ENCODE measurements around the gene ADAP2.

ADAP2 gene

DNA sequence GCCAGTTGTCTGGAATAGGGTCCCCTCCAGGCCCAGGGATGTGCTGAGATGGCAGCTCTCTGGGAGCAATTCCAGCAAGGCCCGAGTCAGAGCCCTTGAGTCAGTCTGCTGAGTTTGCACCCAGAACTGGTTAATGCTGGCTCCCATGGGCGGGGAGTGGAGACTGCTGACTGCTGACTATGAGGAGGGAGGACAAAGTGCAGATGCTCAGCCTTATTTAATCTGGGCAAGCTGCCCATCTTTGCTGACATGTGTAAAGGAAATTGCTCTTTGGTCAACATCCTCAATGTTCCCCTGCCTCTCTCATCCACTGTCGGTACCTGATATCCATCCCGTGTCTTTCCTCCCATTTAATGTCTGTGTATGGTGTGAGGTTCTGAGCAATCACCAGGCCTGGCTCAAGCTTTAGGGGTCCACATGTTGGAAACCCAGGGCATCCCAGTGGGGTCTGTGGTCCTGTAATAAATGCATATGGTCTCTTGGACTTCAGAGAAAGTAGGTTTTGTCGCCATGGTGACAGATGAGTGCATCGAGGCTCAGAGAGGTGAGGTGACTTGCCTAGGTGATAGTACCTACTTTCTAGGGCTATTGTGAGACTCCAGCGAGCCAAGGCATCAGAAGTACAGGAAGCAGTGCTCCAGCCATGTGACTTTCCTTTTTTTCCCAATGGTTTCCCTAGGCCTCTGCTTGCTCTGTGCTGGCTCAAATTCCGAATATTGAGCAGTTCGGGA is 29.1 kb downstream of the ADAP2 start:
- no peak overlapping the region for H3K4me3 ChIP-seq (ENCODE audit: low read depth, low read length)
- peak; percentile 26 for DNase-seq (ENCODE audit: low read depth)
- TF ChIP-seq, protein P1, sequence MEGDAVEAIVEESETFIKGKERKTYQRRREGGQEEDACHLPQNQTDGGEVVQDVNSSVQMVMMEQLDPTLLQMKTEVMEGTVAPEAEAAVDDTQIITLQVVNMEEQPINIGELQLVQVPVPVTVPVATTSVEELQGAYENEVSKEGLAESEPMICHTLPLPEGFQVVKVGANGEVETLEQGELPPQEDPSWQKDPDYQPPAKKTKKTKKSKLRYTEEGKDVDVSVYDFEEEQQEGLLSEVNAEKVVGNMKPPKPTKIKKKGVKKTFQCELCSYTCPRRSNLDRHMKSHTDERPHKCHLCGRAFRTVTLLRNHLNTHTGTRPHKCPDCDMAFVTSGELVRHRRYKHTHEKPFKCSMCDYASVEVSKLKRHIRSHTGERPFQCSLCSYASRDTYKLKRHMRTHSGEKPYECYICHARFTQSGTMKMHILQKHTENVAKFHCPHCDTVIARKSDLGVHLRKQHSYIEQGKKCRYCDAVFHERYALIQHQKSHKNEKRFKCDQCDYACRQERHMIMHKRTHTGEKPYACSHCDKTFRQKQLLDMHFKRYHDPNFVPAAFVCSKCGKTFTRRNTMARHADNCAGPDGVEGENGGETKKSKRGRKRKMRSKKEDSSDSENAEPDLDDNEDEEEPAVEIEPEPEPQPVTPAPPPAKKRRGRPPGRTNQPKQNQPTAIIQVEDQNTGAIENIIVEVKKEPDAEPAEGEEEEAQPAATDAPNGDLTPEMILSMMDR (IDR thresholded peaks at IDR 0.05; ENCODE audit: control insufficient read depth, extremely low read depth, insufficient read depth), result no peak

DNA sequence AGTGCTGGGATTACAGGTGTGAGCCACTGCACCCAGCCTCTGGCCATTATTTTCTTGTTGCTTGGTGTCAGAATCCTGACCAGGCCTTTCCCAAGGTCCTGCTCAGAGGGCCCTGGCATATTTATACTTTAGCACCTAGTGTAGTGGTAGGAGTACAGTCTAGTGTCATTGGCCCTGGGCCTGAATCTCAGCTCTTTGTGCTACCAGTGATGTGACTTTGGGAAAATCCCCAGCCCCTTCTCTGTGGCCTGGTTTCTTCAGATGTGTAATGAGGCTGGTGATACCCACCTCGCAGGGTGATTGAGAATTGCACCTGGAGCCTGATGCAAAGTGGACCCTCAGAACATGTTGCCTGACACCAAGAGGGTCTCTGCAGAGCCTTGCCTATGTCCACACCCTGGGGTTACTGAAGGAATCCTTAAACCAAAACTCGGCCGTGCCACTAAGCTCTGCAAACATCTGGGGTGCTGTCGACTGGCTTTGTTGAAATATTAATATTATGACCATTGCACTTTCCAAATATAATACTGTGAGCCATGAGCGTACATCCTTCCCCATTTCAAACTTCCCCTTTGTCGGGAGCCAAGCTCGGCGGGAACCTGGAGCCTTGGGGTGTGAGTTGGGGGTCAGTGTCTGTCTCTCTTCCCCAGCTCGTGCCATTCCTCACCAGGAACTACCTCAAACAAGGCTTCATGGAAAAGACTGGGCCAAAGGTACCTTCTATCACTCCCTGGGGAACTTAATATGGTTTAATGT is 31.1 kb downstream of the ADAP2 start:
- DNase-seq (ENCODE audit: low read depth), result no peak
- TF ChIP-seq, protein P1 (IDR thresholded peaks at IDR 0.05; ENCODE audit: control insufficient read depth, extremely low read depth, insufficient read depth), result no peak
- H3K4me3 ChIP-seq (ENCODE audit: low read depth, low read length), result no peak overlapping the region

DNA sequence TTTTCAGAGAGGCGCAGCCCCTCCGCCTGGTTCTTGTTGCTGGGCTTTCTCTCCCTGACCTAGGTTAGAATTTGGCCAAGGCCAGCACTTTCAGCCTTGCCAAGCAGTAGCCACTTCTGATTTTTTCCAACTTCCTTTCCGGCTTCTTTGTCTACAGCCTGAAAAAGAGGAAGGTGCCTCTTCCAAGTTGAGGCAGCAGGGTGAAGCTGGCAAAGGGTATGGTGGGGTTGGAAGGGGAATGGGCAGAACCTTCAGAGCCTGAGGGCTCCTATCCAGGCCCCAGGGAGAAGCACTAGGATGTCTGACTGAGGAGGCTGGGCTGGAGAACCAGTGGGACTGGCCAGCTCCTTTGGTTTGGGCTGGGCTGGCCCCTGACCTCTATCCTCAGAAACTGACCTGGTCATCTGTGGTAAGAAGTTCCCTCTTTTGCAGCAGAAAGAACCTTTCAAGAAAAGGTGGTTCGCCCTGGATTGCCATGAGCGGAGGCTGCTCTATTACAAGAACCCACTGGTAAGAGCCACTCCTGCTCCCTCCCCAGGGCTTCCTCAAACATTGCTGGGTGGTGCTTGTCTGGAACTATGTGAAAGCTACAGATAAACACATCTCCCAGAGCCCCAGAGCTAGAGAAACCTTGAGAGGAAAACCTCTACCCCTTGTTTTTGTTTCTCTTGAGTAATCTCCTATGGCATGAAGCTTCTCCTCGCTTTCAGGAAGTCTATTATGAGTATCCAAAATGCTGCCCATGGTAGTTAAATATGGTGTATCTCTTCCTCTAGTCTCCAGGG is 32.5 kb downstream of the ADAP2 start:
- DNase-seq (ENCODE audit: low read depth), result no peak
- TF ChIP-seq, protein P1 (IDR thresholded peaks at IDR 0.05; ENCODE audit: control insufficient read depth, extremely low read depth, insufficient read depth), result no peak
- H3K4me3 ChIP-seq (ENCODE audit: low read depth, low read length), result no peak overlapping the region

DNA sequence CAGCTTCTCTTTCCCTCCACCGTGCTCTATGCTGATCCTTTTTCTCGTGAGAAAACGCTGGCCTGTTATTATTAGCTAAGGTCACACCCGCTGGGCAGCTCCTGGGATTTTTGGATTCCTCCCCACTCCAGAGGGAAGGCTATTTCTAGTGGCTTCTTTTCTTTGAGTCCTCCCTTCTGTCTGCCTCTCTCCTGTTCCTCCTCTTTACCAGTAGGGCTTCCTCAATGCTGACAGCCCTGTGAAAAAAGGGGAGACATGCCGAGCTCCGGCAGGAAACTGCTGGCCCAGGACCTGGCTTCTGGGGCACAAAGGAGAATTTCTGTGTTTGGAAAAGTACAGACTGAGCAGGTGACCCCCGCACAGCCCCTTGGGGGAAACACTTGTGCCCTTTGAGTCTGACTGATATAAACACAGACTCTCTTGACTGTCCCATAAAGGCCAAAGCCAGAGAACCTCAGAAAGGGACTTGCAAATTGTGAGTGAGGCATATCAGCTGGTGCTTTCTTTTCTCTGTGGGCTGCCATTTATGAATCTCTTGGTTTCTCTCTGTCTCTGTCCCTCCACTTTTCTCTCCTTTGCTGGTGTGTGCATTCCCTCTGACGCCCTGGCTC is 35.1 kb downstream of the ADAP2 start:
- H3K4me3 ChIP-seq (ENCODE audit: low read depth, low read length), result no peak overlapping the region
- TF ChIP-seq, protein P1 (IDR thresholded peaks at IDR 0.05; ENCODE audit: control insufficient read depth, extremely low read depth, insufficient read depth), result no peak
- DNase-seq (ENCODE audit: low read depth), result no peak

DNA sequence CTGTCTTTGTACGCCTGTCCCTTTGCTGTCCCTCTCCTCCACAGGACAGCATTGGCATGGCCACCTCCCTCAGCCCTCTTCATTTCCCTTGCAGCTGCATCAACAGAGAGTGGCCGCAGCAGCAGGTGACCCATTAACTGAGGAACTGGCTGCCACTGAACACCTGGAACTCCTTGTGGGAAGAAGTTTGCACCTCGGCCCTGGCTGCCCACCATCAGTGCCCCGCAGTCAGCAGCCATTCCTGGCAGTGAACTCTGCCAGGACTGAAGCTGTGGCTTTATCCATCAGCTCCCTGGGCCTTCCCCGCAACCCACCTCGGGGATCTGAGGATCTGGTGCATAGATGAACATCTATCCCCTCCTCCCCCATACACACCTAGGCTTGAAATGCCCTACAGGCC is 36.0 kb downstream of the ADAP2 start:
- TF ChIP-seq, protein P1 (IDR thresholded peaks at IDR 0.05; ENCODE audit: control insufficient read depth, extremely low read depth, insufficient read depth), result no peak
- no peak overlapping the region for H3K4me3 ChIP-seq (ENCODE audit: low read depth, low read length)
- DNase-seq (ENCODE audit: low read depth), result no peak

DNA sequence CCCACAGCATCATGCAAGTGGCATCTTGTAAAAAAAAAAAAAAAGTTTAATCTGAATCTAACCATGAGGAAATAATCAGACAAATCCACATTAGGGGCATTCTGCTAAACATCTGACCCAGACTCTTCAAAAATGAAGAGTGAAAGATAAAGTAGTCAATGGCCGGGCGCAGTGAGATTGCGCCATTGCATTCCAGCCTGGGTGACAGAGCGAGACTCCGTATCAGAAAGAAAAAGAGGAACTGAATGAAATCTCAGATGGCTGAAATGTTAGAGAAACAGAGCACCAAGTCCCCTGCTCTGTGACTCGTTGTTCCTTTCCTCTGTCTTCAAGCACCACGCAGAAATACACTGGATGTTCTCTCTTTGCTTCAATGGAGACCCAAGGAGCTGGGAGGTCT is 36.4 kb downstream of the ADAP2 start:
- no peak overlapping the region for H3K4me3 ChIP-seq (ENCODE audit: low read depth, low read length)
- no peak for DNase-seq (ENCODE audit: low read depth)
- TF ChIP-seq, protein P1 (IDR thresholded peaks at IDR 0.05; ENCODE audit: control insufficient read depth, extremely low read depth, insufficient read depth), result no peak
